Activated naive CD4-positive, alpha-beta T cell (primary cell): ENCODE data around the gene CRACR2B.

Experiments
- DNase-seq, 4 experiments: peaks; one replicate each; lab custom pipeline; 2025; lab: John Stamatoyannopoulos, UW

Gene CRACR2B

DNA sequence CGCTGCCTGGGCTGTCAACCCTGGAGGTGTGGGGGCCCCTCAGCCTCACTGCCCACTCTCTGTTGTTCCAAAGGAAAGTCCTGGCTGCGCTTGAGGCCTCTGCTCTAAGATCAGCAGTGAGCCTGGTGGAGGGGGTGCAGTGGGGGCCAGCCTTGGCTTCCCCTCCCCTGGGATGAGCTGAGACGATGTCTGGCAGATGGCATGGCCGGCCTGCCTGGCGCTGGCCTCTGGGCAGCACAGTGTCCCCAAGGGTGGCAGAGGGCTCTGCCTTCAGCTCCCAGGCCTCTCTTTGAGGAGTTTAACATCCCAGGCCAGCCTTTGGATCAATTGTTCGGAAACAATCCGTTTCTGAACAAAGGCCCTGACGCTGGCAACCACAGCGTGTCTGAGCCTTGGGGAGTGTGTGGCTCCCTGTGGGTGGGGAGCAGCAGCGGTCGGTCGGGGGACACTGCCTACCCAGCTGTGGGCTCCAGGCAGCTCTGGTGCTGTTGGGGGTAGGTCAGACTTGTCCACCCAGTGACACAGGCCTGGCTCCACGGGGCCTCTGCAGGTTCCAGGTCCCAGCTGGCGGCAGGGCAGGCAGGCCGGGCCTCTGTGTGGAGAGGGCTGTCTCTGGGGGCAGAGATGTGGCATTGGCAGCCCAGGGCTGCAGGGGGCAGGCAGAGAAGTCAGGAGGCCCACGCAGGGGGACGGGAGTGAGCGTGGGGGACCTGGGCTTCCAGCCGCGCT is 27.0 kb downstream of the CRACR2B start:
- DNase-seq: no peak

- no peak for DNase-seq
Observed at GRCh38 chr11:855330-855674, 27.6 kb downstream of the CRACR2B start.

- DNase-seq: no peak
Observed at GRCh38 chr11:855796-856195, 28.1 kb downstream of the CRACR2B start.

- no peak for DNase-seq
Observed at GRCh38 chr11:856397-856796, 28.7 kb downstream of the CRACR2B start.

- no peak for DNase-seq
Observed at GRCh38 chr11:858053-858761, 30.5 kb downstream of the CRACR2B start.

GRCh38 chr11:858762-859339 is 31.1 kb downstream of the CRACR2B start:
- no peak for DNase-seq

DNA sequence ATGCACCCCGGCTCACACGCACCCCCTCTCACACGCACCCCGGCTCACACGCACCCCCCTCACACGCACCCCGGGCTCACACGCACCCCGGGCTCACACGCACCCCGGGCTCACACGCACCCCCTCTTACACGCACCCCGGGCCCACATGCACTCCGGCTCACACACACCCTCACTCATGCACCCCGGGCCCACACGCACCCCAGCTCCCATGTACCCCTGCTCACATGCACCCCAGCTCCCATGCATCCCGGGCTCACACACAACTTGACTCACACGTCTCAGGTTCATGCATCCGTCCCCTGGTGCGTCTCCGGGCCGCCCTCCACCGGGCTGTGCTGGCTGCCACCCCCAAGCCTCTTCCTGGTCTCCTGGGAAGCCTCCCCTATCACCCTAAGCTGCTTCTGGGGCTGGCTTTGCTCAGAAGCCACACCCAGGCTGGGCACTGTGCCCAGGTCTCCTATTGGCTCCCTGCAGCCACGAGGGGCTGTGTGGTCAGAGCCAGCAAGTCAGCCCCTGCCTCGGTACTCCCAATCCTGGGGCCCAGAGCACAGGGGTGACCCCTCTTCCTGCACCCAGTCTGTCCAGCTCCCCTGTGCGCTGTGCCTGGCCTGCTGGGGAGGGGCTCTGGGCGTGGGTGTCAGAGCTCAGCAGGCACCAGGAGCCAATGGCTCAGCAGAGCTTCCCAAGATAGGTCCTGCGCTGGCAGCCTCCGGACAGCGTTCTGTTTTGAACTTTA is 31.8 kb downstream of the CRACR2B start:
- no peak for DNase-seq

DNA sequence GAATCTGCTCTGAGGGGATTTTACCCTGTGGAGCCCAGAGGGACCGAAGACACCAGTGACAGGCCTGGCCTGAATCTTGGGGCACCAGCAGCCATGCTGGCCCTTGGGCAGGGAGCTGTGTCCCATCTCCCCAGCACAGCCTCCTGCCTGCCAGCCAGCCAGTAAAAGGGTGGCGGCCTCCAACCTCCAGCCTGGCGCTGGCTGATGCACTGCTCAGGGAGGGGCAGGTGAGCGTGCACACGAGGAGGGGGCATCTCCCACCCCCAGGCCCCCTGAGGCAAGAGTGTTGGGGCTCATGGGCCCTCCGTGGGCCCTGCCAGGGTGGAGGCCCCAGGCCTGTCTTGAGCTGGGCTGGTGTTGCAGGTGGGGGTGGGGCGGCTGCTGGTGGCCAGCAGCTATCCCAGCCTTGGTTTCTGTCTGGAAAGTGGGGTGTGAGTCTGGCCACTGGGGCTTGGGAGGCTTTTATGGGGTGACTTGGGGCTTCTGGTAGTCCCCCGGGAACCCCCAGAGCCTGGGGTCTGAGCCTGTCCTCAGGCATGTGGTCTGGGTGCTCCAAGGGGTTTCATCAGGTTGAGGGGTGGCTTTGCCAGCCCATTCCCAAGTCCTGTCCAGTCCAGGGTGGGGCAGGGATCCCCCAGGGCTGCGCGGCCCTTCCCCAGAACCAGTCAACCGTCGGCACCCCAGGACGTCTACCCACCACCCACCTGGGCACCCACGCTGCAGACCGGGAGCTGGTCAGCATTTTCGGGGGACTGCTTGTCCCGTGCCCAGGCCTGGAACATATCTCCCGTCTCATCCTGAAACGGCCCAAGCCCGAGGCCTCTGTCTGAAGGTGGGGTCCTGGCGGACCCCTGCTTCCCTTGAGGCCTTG is 32.8 kb downstream of the CRACR2B start:
- no peak for DNase-seq

GRCh38 chr11:861105-861479 is 33.4 kb downstream of the CRACR2B start:
- no peak for DNase-seq

DNA sequence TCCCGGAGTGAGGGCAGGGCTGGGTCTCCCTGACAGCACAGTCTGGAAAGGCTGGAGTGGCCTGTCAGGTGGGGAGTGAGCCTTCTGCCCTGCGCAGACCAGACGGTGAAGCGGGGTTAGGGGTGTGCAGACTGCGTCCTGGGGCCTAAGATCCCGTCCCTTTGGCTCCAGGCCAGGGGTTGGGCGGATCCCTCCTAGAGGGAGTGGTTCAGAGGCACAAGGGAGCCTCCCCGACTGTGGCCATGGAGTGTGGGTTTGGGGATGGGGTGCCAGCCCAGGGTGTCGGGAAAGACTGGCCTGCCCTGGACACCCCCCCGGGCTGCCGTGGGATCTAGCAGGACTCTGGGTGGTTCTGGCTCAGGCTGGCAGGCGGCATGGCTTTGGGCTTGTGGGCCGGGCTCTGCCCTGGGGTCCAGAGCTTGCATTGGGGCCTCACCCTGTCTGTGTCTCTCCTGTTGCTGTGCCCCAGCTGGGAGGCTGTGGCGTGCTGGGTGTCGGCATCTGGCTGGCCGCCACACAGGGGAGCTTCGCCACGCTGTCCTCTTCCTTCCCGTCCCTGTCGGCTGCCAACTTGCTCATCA is 34.5 kb downstream of the CRACR2B start:
- no peak for DNase-seq

GRCh38 chr11:862696-863022 is 34.9 kb downstream of the CRACR2B start:
- DNase-seq: no peak

DNA sequence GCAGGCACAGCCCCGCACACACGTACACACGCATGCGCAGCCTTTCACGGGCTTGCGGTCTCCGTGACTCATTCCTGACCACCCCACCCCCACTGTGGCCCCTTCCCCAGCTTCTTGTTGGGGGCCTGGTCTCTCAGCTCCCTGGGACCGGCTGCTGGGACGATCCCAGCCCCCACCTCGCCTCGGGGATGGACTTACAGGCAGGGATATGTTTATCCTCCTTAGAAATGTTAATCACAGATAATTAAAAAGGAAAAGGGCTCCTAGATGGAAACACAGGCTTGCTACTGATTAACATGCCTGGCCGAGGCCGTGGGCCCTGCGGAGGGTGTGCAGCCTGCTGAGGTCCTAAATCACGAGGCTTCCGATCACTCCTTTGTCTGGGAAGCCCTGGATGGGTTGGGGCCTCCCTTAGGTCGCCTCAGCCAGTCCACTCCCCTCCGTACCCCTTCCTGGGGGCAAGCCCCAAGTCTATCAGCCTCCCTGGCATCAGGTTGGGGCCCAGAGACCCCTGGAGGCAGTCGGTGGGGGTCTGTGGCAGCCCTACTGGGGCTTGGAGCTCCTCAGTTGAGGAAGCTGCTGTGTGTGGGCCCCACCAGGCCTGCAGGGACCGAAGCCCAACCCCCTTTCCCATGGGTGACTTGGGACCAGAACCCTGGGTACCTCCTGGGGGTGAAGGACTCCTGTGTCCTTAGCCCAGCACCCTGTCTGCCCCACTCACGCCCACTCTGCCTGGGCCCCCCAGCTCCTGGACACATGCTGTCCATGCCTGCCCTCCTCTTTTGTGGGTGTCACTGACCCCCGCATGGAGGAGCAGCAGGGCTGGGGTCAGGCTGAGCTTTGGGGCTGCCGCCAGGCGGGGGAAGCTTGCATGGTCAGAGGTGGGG is 35.5 kb downstream of the CRACR2B start:
- DNase-seq: no peak

GRCh38 chr11:863910-864827 is 36.5 kb downstream of the CRACR2B start:
- DNase-seq: no peak

DNA sequence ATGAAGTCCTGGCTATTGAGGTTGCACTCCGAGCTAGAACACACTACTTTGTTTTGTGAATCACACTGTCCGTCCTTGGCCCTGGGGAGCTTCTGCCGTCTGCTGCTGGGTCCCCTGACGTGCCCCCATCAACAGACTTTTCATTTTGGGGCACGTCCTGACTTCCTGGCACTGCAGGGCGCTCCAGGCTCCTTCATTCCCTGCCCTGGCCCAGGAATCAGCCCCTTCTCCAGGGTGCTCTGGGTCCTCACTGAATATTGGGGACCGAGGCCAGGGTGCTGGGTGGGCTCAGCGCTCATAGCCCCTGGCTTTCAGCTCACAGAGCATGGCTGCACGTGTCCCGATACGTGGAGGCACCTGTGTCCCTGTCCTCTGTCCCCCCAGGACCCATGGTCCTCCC is 37.2 kb downstream of the CRACR2B start:
- DNase-seq: no peak

DNA sequence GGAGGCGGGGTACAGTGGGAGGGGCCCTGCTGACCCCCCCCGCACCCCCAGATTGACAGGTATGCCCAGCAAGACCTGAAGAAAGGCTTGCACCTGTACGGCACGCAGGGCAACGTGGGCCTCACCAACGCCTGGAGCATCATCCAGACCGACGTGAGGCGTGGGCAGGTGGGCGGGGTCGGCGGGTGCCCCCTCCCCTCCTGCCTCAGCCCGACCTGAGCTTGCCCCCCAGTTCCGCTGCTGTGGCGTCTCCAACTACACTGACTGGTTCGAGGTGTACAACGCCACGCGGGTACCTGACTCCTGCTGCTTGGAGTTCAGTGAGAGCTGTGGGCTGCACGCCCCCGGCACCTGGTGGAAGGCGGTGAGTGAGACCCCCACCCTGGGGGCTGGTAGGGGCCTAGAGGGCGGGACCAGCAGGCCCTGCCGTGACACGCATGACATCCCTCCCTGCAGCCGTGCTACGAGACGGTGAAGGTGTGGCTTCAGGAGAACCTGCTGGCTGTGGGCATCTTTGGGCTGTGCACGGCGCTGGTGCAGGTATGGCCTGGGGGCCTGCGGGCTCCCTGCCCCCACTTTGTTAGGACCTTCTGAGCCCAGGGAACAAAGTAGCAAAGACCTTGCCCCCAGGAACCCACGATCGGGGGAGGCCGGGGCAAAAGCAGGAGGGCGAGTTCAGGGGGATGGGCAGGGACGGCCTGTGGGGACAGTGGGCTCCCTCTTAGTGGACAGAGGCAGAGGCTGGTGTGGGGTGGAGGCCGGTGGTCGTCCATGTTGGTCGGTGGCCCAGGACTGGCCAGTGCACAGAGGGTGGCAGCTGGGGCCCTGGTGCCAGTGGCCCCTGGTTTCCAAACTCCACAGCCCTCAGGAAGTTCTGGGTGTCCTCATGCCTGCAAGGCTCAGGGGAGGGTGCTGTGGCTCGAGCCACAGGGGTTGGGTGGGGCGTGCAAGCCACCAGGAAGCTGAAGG is 38.0 kb downstream of the CRACR2B start:
- no peak for DNase-seq

- DNase-seq: no peak
Observed at GRCh38 chr11:866481-866880, 38.8 kb downstream of the CRACR2B start.

- no peak for DNase-seq
Observed at GRCh38 chr11:867856-868358, 40.2 kb downstream of the CRACR2B start.

GRCh38 chr11:868394-868793 is 40.7 kb downstream of the CRACR2B start:
- DNase-seq: no peak
